ENCODE results near the gene ERAS. TPM values are rescaled to one million over a fixed set of nuclear protein-coding genes. Genes with fewer than 3 reads are reported as not detected.

Gene ERAS
- polyA plus RNA-seq, 1 of the 3 experiments (the other 2 are of a cell fraction), result 0.03 TPM

- 82% methylated on average over 8 of the region's 8 CpGs for WGBS (ENCODE audit: low lambda C conversion rate)
- no peak overlapping the region for H3K27ac ChIP-seq (ENCODE audit: low read depth in 2 of 2, low read length in 1 of 2)
- H4K20me1 ChIP-seq (ENCODE audit: insufficient read depth), result no peaks in the 10 kb centered on the region
- H3K4me2 ChIP-seq, result no peak overlapping the region
- no peak overlapping the region for H3K4me3 ChIP-seq (ENCODE audit: low read depth in 2 of 2, low read length in 1 of 2)
- TF ChIP-seq NFIC (IDR thresholded peaks at IDR 0.05; ENCODE audit: borderline replicate concordance) (no peak), MEF2A (IDR thresholded peaks at IDR 0.05; ENCODE audit: borderline replicate concordance, low read depth) (no peak), RCOR1 (IDR thresholded peaks at IDR 0.05; ENCODE audit: low read length) (no peak), RXRA (IDR thresholded peaks at IDR 0.05; ENCODE audit: borderline replicate concordance, low read depth) (no peak), YY1 (IDR thresholded peaks at IDR 0.05; ENCODE audit: low read depth) (no peak), TAF1 (IDR thresholded peaks at IDR 0.05; ENCODE audit: borderline replicate concordance, low read depth, low read length) (no peak), JUND (IDR thresholded peaks at IDR 0.05) (no peak), SMC3 (IDR thresholded peaks at IDR 0.05; ENCODE audit: low read depth, low read length) (no peak), FOXJ3 (CRISPR knock-in tag; IDR thresholded peaks at IDR 0.05) (no peak), TCF12 (IDR thresholded peaks at IDR 0.05) (no peak), CHD2 (IDR thresholded peaks at IDR 0.05; ENCODE audit: low read length, partially characterized antibody) (no peak), USF1 (IDR thresholded peaks at IDR 0.05; ENCODE audit: borderline replicate concordance, low read depth) (no peak)
- TF ChIP-seq, protein P1, sequence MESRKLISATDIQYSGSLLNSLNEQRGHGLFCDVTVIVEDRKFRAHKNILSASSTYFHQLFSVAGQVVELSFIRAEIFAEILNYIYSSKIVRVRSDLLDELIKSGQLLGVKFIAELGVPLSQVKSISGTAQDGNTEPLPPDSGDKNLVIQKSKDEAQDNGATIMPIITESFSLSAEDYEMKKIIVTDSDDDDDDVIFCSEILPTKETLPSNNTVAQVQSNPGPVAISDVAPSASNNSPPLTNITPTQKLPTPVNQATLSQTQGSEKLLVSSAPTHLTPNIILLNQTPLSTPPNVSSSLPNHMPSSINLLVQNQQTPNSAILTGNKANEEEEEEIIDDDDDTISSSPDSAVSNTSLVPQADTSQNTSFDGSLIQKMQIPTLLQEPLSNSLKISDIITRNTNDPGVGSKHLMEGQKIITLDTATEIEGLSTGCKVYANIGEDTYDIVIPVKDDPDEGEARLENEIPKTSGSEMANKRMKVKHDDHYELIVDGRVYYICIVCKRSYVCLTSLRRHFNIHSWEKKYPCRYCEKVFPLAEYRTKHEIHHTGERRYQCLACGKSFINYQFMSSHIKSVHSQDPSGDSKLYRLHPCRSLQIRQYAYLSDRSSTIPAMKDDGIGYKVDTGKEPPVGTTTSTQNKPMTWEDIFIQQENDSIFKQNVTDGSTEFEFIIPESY (IDR thresholded peaks at IDR 0.05; ENCODE audit: borderline replicate concordance, low read depth), result no peak
- TF ChIP-seq, protein P2, sequence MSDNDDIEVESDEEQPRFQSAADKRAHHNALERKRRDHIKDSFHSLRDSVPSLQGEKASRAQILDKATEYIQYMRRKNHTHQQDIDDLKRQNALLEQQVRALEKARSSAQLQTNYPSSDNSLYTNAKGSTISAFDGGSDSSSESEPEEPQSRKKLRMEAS (IDR thresholded peaks at IDR 0.05; ENCODE audit: low read depth), result no peak
- TF ChIP-seq, protein P3, sequence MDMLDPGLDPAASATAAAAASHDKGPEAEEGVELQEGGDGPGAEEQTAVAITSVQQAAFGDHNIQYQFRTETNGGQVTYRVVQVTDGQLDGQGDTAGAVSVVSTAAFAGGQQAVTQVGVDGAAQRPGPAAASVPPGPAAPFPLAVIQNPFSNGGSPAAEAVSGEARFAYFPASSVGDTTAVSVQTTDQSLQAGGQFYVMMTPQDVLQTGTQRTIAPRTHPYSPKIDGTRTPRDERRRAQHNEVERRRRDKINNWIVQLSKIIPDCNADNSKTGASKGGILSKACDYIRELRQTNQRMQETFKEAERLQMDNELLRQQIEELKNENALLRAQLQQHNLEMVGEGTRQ (IDR thresholded peaks at IDR 0.05; ENCODE audit: borderline replicate concordance, low read depth, low read length), result no peak
- TF ChIP-seq, protein P4, sequence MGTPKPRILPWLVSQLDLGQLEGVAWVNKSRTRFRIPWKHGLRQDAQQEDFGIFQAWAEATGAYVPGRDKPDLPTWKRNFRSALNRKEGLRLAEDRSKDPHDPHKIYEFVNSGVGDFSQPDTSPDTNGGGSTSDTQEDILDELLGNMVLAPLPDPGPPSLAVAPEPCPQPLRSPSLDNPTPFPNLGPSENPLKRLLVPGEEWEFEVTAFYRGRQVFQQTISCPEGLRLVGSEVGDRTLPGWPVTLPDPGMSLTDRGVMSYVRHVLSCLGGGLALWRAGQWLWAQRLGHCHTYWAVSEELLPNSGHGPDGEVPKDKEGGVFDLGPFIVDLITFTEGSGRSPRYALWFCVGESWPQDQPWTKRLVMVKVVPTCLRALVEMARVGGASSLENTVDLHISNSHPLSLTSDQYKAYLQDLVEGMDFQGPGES (IDR thresholded peaks at IDR 0.05; ENCODE audit: low read depth, low read length), result no peak
- H2AFZ ChIP-seq (ENCODE audit: low read depth), result no peak overlapping the region
- H3K9me3 ChIP-seq, result no peaks in the 10 kb centered on the region
- no peaks in the 10 kb centered on the region for H3F3A ChIP-seq (replicated peaks; ENCODE audit: insufficient read depth)
- no peak overlapping the region for H3K9ac ChIP-seq
- no peaks in the 10 kb centered on the region for H3K79me2 ChIP-seq (ENCODE audit: insufficient read depth)
- no peaks in the 10 kb centered on the region for H3K4me1 ChIP-seq (ENCODE audit: control insufficient read depth in 1 of 2, insufficient read depth in 2 of 2, low read depth in 1 of 2, low read length in 1 of 2)
- no peaks in the 10 kb centered on the region for H3K36me3 ChIP-seq (replicated peaks in 1 of 2; ENCODE audit: control insufficient read depth in 1 of 2, insufficient read depth in 2 of 2, low read length in 1 of 2)
- CTCF ChIA-PET, result no interaction called here
- H3K9me2 ChIP-seq, result no peaks in the 10 kb centered on the region
- POLR2A ChIA-PET, result interaction anchor here (0.7 kb wide), 1 partner anchor 545 kb away, joined by 3 read pairs; no protein-coding TSS in a partner anchor
- H3K27me3 ChIP-seq (ENCODE audit: insufficient read depth), result no peaks in the 10 kb centered on the region; the same call in 1 of the 2 replicates
- no peak for DNase-seq
Measured at GRCh38 chrX:48815266-48815665, 11.0 kb upstream of the ERAS start.
